HepG2 (cell line): ENCODE data around the gene DDX19B. TPM values are rescaled to one million over a fixed set of nuclear protein-coding genes. Genes with fewer than 3 reads are reported as not detected.

ENCODE experiments used
- ATF7 ChIP-seq, 2 experiments: fragments of 450-650 bp in 1 of 2; sonication (generic) in 1 of 2; formaldehyde crosslinking in 1 of 2; IDR thresholded peaks; 2 replicates each; pipeline versions ENCODE4 v1.4.0 to v1.6.1; 2016 to 2020; ENCODE audit warnings: antibody characterized with exemption in 1 of 2, mild to moderate bottlenecking in 1 of 2, missing genetic modification reagents in 1 of 2
- KDM5B ChIP-seq: sonication (generic); formaldehyde crosslinking; IDR thresholded peaks from 2 replicates; pipeline ENCODE4 v1.4.0; 2020; ENCODE audit warnings: missing genetic modification reagents, mild to moderate bottlenecking, borderline replicate concordance
- NFE2L2 ChIP-seq: fragments of 150-350 bp; IDR thresholded peaks from 2 replicates; pipeline ENCODE4 v1.6.1; 2014; ENCODE audit warnings: low read length
- NFYB ChIP-seq: sonication (generic); formaldehyde crosslinking; IDR thresholded peaks from 2 replicates; pipeline ENCODE4 v1.4.0; 2020; ENCODE audit warnings: missing genetic modification reagents
- RAD21 ChIP-seq: fragments of 450-650 bp; formaldehyde crosslinking; IDR thresholded peaks from 2 replicates; pipeline ENCODE4 v1.5.0; 2020; ENCODE audit warnings: mild to moderate bottlenecking
- SMAD3 ChIP-seq: sonication (generic); formaldehyde crosslinking; IDR thresholded peaks from 2 replicates; pipeline ENCODE4 v1.4.0; 2020; ENCODE audit warnings: missing genetic modification reagents
- SP4 ChIP-seq: sonication (generic); formaldehyde crosslinking; IDR thresholded peaks from 2 replicates; pipeline ENCODE4 v1.8.1; 2023; ENCODE audit warnings: mild to moderate bottlenecking, missing genetic modification reagents
- SSRP1 ChIP-seq: IDR thresholded peaks from 2 replicates; pipeline ENCODE4 v1.6.1; 2016; ENCODE audit warnings: control low read depth
- SUZ12 ChIP-seq: fragments of 150-350 bp; IDR thresholded peaks from 2 replicates; pipeline ENCODE4 v1.6.1; 2014; ENCODE audit warnings: low read depth, low read length
- TBL1XR1 ChIP-seq: fragments of 150-350 bp; IDR thresholded peaks from 2 replicates; pipeline ENCODE4 v1.6.1; 2014; ENCODE audit warnings: borderline replicate concordance, low read length; ENCODE audit not compliant: partially characterized antibody
- TCF12 ChIP-seq, 2 experiments: fragments of 450-650 bp in 1 of 2; sonication (generic) in 1 of 2; formaldehyde crosslinking in 1 of 2; IDR thresholded peaks; 2 replicates each; pipeline versions ENCODE4 v1.6.1 to v1.8.0; 2017 to 2022; ENCODE audit warnings: antibody characterized with exemption in 1 of 2, mild to moderate bottlenecking in 1 of 2, missing genetic modification reagents in 1 of 2, moderate library complexity in 1 of 2
- ZFY ChIP-seq: sonication (generic); formaldehyde crosslinking; IDR thresholded peaks from 2 replicates; pipeline ENCODE4 v1.4.0; 2020; ENCODE audit warnings: missing genetic modification reagents
- ZMAT3 ChIP-seq: sonication (generic); formaldehyde crosslinking; conservative IDR thresholded peaks from 2 replicates; pipeline ENCODE4 v1.7.0; 2021; ENCODE audit warnings: missing genetic modification reagents
- ZNF263 ChIP-seq: sonication (generic); formaldehyde crosslinking; IDR thresholded peaks from 2 replicates; pipeline ENCODE4 v1.4.0; 2020; ENCODE audit warnings: missing genetic modification reagents
- ZNF431 ChIP-seq: sonication (generic); formaldehyde crosslinking; IDR thresholded peaks from 2 replicates; pipeline ENCODE4 v1.9.0; 2022; ENCODE audit warnings: missing genetic modification reagents, low read depth, mild to moderate bottlenecking, borderline replicate concordance
- ZNF614 ChIP-seq: IDR thresholded peaks from 2 replicates; pipeline ENCODE4 v1.6.1; 2018; ENCODE audit warnings: missing biosample characterization, missing genetic modification reagents, inconsistent platforms, borderline replicate concordance
- ZNF672 ChIP-seq: sonication (generic); formaldehyde crosslinking; IDR thresholded peaks from 2 replicates; pipeline ENCODE4 v1.8.1; 2022; ENCODE audit warnings: missing genetic modification reagents
- ZNF674 ChIP-seq: sonication (generic); formaldehyde crosslinking; IDR thresholded peaks from 2 replicates; pipeline ENCODE4 v1.5.0; 2020; ENCODE audit warnings: low read depth, mild to moderate bottlenecking, missing genetic modification reagents
- polyA plus RNA-seq, 8 experiments: library from polyadenylated mRNA; depleted of rRNA in 3 of 8; stranded (reverse) in 7 of 8; unstranded in 1 of 8; fragments of >200 nt; fragmentation: Illumina TruSeq in 4 of 8; extraction: Trizol in 4 of 8; gene quantifications; 2 replicates each; pipeline versions ENCODE4 v1.2.1 to v1.2.3, GENCODE V29; 2011 to 2016; ENCODE audit warnings: low read depth in 4 of 8, missing spikeins in 1 of 8, mixed read lengths in 1 of 8; ENCODE audit not compliant: insufficient read depth in 1 of 8
- total RNA-seq, 5 experiments: library from RNA; depleted of rRNA; stranded (reverse); fragments of >200 nt; fragmentation: Illumina TruSeq; extraction: Trizol; gene quantifications; 2 replicates each; pipeline ENCODE4 v1.2.3, GENCODE V29; 2016; ENCODE audit warnings: low read depth in 1 of 5
- TF ChIP-seq, protein P1 (sequence below): sonication (generic); formaldehyde crosslinking; IDR thresholded peaks from 2 replicates; pipeline ENCODE4 v1.4.0; 2020; ENCODE audit warnings: missing genetic modification reagents
- TF ChIP-seq, protein P2 (sequence below): sonication (generic); formaldehyde crosslinking; IDR thresholded peaks from 2 replicates; pipeline ENCODE4 v1.4.0; 2020; ENCODE audit warnings: missing genetic modification reagents
- TF ChIP-seq, protein P3 (sequence below): sonication (generic); formaldehyde crosslinking; IDR thresholded peaks from 2 replicates; pipeline ENCODE4 v1.4.0; 2020; ENCODE audit warnings: missing genetic modification reagents
- TF ChIP-seq, protein P4 (sequence below): sonication (generic); formaldehyde crosslinking; IDR thresholded peaks from 2 replicates; pipeline ENCODE4 v1.5.0; 2020; ENCODE audit warnings: missing genetic modification reagents

Gene DDX19B
- total and polyA plus RNA-seq, 2 of the 13 experiments (the other 11 are each of a cell fraction or from before 2014, with no cell fraction given), result 36.2 to 40.0 TPM

DNA sequence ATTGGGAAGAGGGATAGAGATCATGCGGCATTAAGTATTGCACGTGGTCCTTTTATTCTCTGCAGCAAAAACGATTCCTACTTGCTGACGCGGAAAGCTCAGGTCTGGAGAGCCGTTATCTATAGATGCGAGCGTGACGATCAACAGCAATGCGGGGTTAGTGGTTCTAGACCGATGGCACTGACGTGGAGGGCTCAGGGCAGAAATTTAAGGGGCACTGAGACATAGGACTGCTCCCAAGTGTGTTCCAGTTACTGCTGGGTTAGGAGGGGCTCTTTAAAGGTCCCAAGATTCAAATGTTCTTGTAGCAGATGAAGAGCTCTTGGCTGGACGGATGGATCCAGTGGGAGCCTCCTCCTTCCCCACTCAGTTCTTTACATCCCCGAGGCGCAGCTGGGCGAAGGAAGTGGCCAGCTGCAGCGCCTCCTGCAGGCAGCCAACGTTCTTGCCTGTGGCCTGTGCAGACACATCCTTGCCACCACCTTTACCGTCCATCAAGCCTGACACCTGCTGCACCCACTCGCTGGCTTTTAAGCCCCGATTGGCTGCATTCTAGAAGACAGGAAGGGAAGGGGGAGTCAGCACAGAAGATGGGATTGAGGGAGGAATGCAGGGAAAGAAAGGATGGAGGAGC is 46.5 kb upstream of the DDX19B start (continued):
- no peak for TF ChIP-seq KDM5B
- TF ChIP-seq ZNF674 (CRISPR knock-in tag), result no peak
- 0 out of 2 replicates have a peak, but pooled peaks have one; percentile 37 for TF ChIP-seq SSRP1 (CRISPR knock-in tag)
- no peak for TF ChIP-seq ZNF263 (CRISPR knock-in tag)
- TF ChIP-seq NFYB (CRISPR knock-in tag), result peak; percentile 13; the same call in 1 of the 2 replicates
- TF ChIP-seq, protein P1, sequence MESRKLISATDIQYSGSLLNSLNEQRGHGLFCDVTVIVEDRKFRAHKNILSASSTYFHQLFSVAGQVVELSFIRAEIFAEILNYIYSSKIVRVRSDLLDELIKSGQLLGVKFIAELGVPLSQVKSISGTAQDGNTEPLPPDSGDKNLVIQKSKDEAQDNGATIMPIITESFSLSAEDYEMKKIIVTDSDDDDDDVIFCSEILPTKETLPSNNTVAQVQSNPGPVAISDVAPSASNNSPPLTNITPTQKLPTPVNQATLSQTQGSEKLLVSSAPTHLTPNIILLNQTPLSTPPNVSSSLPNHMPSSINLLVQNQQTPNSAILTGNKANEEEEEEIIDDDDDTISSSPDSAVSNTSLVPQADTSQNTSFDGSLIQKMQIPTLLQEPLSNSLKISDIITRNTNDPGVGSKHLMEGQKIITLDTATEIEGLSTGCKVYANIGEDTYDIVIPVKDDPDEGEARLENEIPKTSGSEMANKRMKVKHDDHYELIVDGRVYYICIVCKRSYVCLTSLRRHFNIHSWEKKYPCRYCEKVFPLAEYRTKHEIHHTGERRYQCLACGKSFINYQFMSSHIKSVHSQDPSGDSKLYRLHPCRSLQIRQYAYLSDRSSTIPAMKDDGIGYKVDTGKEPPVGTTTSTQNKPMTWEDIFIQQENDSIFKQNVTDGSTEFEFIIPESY (CRISPR knock-in tag), result no peak
- TF ChIP-seq RAD21 (CRISPR knock-in tag), result peak; percentile 62
- TF ChIP-seq SMAD3, result no peak
- TF ChIP-seq SP4 (CRISPR knock-in tag), result no peak
- TF ChIP-seq ZFY, result 0 out of 2 replicates have a peak, but pooled peaks have one; percentile 40
- TF ChIP-seq NFE2L2, result no peak
- no peak for TF ChIP-seq ZMAT3 (CRISPR knock-in tag)
- TF ChIP-seq, protein P2, sequence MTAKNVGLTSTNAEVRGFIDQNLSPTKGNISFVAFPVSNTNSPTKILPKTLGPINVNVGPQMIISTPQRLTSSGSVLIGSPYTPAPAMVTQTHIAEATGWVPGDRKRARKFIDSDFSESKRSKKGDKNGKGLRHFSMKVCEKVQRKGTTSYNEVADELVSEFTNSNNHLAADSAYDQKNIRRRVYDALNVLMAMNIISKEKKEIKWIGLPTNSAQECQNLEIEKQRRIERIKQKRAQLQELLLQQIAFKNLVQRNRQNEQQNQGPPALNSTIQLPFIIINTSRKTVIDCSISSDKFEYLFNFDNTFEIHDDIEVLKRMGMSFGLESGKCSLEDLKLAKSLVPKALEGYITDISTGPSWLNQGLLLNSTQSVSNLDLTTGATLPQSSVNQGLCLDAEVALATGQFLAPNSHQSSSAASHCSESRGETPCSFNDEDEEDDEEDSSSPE (CRISPR knock-in tag), result no peak
- TF ChIP-seq, protein P3, sequence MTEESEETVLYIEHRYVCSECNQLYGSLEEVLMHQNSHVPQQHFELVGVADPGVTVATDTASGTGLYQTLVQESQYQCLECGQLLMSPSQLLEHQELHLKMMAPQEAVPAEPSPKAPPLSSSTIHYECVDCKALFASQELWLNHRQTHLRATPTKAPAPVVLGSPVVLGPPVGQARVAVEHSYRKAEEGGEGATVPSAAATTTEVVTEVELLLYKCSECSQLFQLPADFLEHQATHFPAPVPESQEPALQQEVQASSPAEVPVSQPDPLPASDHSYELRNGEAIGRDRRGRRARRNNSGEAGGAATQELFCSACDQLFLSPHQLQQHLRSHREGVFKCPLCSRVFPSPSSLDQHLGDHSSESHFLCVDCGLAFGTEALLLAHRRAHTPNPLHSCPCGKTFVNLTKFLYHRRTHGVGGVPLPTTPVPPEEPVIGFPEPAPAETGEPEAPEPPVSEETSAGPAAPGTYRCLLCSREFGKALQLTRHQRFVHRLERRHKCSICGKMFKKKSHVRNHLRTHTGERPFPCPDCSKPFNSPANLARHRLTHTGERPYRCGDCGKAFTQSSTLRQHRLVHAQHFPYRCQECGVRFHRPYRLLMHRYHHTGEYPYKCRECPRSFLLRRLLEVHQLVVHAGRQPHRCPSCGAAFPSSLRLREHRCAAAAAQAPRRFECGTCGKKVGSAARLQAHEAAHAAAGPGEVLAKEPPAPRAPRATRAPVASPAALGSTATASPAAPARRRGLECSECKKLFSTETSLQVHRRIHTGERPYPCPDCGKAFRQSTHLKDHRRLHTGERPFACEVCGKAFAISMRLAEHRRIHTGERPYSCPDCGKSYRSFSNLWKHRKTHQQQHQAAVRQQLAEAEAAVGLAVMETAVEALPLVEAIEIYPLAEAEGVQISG (CRISPR knock-in tag), result peak; percentile 23; the same call in 1 of the 2 replicates
- TF ChIP-seq ATF7 (IDR thresholded peaks at IDR 0.05), result no peak
- 0 out of 2 replicates have a peak, but pooled peaks have one; percentile 14 for TF ChIP-seq ATF7 (CRISPR knock-in tag; IDR thresholded peaks at IDR 0.05)
- peak; percentile 44; the same call in 1 of the 2 replicates for TF ChIP-seq ZNF614 (CRISPR knock-in tag)
- no peak for TF ChIP-seq SUZ12
- no peak for TF ChIP-seq TBL1XR1
- TF ChIP-seq TCF12 (IDR thresholded peaks at IDR 0.05), result no peak
- no peak for TF ChIP-seq TCF12 (CRISPR knock-in tag; IDR thresholded peaks at IDR 0.05)
- TF ChIP-seq, protein P4, sequence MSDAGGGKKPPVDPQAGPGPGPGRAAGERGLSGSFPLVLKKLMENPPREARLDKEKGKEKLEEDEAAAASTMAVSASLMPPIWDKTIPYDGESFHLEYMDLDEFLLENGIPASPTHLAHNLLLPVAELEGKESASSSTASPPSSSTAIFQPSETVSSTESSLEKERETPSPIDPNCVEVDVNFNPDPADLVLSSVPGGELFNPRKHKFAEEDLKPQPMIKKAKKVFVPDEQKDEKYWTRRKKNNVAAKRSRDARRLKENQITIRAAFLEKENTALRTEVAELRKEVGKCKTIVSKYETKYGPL, result 0 out of 2 replicates have a peak, but pooled peaks have one; percentile 6
- no peak for TF ChIP-seq ZNF672 (CRISPR knock-in tag)
- TF ChIP-seq ZNF431 (CRISPR knock-in tag), result no peak
